T47D (cell line): ENCODE measurements around the gene MILR1.
"Not testable (repeated sequence)": the region's sequence is repeated elsewhere in the genome, so short reads cannot be mapped to it uniquely, and the experiment has no call there.

Experiments
- DNase-seq, 2 experiments: peaks; one replicate each; pipeline versions ENCODE4 v3.0.0 to v3.0.0-alpha.2; 2011 to 2012; ENCODE audit warnings: low read depth in 1 of 2, low spot score in 1 of 2
- JUND ChIP-seq: IDR thresholded peaks from 2 replicates; pipeline ENCODE4 v1.6.1; 2012; ENCODE audit warnings: low read depth
- in situ Hi-C: cut with HindIII; loops from 2 replicates; pipeline ENCODE4 v1.10.0; 2016; ENCODE audit warnings: low sequenced_read_pairs, low pct_unique_long_range_greater_than_20kb

Gene MILR1

GRCh38 chr17:64494121-64494520 is 45.2 kb downstream of the MILR1 start:
- in situ Hi-C loops: no loop called here
- no peak for DNase-seq
- TF ChIP-seq JUND: no peak

- DNase-seq, in situ Hi-C loops: not testable (repeated sequence)
These were observed 46.4 kb downstream of the MILR1 start for GRCh38 chr17:64495300-64495699.

- in situ Hi-C loops: no loop called here
- DNase-seq: no peak
- no peak for TF ChIP-seq JUND
These were observed 47.5 kb downstream of the MILR1 start for GRCh38 chr17:64496348-64496785.

- in situ Hi-C loops: no loop called here
- peak; percentile 85 to 95 for DNase-seq
- TF ChIP-seq JUND: peak; percentile 65; the same call in 1 of the 2 replicates
These were observed 48.1 kb downstream of the MILR1 start, which contains the start of gene POLG2 for GRCh38 chr17:64496786-64497564. Gene POLG2, minus strand, starts transcription at chr17:64497054. Its CDS starts 86 bp downstream, at chr17:64496968.

GRCh38 chr17:64497565-64498035 is 48.7 kb downstream of the MILR1 start:
- in situ Hi-C loops: no loop called here
- TF ChIP-seq JUND: peak; percentile 6; the same call in 1 of the 2 replicates

GRCh38 chr17:64498308-64499203 is 49.6 kb downstream of the MILR1 start:
- DNase-seq: peak in 1 of 2 experiments; percentile 37
- in situ Hi-C loops: no loop called here

More at GRCh38 chr17:64497565-64498035, 48.7 kb downstream of the MILR1 start:
- DNase-seq: no peak

GRCh38 chr17:64499805-64500486 is 51.0 kb downstream of the MILR1 start:
- peak in 1 of 2 experiments; percentile 24 for DNase-seq
- TF ChIP-seq JUND: no peak
- in situ Hi-C loops: no loop called here

More at GRCh38 chr17:64498308-64499203, 49.6 kb downstream of the MILR1 start:
- TF ChIP-seq JUND: no peak

- in situ Hi-C loops: no loop called here
- TF ChIP-seq JUND: no peak
- no peak for DNase-seq
These were observed 51.6 kb downstream of the MILR1 start for GRCh38 chr17:64500487-64500859.

GRCh38 chr17:64500862-64501765 is 52.2 kb downstream of the MILR1 start:
- no peak for DNase-seq
- in situ Hi-C loops: no loop called here
- no peak for TF ChIP-seq JUND

GRCh38 chr17:64502021-64502420 is 53.1 kb downstream of the MILR1 start:
- in situ Hi-C loops: no loop called here
- TF ChIP-seq JUND: no peak
- no peak for DNase-seq

- in situ Hi-C loops: no loop called here
- DNase-seq: no peak
These were observed 53.9 kb downstream of the MILR1 start for GRCh38 chr17:64502809-64503208.

More at GRCh38 chr17:64502809-64503208, 53.9 kb downstream of the MILR1 start:
- TF ChIP-seq JUND: no peak
